Measurements from ENCODE around the gene TNFRSF12A.

DNA sequence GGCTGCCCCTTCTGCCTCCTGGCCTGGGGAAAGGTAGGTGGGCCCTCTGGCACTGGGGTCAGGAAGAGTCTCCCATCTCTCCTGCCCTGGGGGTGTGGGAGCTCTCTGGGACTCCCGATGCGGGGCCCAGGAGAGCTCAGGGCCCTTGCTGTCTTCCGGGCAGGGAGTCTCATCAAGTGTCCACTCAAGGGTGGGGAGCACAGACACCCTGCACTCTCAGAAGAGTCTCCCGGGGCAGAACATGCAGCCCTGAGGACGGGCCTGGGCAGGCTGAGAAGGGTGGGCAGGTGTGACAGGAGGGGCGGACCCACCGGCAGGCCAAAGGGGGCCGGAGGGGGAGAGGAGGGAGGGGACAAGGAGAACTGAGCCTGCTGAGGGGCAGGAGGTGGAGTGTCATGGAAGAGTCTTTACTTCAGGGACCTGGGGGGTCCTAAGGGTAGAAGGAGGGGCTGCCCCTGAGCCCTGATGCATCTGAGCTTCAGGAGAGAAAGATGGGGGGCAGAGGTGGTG, 31.5 kb upstream of the TNFRSF12A start:
- TF ChIP-seq POLR2AphosphoS5 (IDR thresholded peaks at IDR 0.05; ENCODE audit: borderline replicate concordance, low read depth, low read length) (no peak), EZH2 (IDR thresholded peaks at IDR 0.05) (no peak), FOXP2 (optimal IDR thresholded peaks at IDR 0.05; ENCODE audit: control extremely low read depth, extremely low read length, insufficient read depth) (no peak)

Measured in SK-N-MC (cell line).